NB4 (cell line): Measurements from ENCODE around the gene TMC8.

ENCODE experiments used
- CTCF ChIP-seq: IDR thresholded peaks from one replicate; pipeline ENCODE4 v1.5.1; 2012; ENCODE audit warnings: low read depth, low read length
- MAX ChIP-seq: IDR thresholded peaks from 2 replicates; pipeline ENCODE4 v1.6.1; 2011; ENCODE audit warnings: low read depth, low read length
- POLR2A ChIP-seq: IDR thresholded peaks from 2 replicates; pipeline ENCODE4 v1.6.1; 2011; ENCODE audit warnings: mild to moderate bottlenecking; ENCODE audit not compliant: insufficient read length; ENCODE audit errors: extremely low read depth

DNA sequence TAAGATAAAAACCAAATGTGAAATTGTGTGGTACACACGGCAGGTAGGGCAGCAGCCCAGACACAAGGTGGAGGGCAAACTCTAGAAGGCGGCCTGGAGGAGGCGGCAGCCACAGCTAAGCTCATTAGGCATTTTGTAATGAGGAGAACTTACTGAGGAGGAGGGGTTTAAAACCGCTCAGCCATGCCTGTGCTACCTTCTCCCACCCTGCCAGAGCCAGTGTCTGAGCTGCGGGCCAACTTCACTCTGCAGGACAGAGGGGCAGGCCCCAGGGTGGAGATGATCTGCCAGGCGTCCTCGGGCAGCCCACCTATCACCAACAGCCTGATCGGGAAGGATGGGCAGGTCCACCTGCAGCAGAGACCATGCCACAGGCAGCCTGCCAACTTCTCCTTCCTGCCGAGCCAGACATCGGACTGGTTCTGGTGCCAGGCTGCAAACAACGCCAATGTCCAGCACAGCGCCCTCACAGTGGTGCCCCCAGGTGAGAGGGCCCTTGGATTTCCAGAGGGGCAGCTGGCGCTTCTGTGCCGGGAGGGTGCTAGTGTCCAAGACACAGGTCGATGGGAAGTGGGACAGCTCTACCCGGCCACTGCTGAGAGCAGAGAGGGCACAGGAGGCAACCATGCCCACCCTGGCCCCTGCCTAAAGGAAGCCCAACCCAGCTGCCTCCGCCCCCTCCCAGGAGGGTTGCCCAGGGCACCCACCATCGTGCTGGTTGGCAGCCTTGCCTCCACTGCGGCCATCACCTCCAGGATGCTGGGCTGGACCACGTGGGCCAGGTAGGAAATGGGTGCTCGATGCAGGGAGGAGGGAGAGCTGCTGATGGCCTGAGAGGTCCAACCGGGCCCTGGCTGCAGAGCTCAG, 33.5 kb downstream of the TMC8 start:
- TF ChIP-seq CTCF (no peak), POLR2A (no peak), MAX (no peak)
